GM23248 (cell line): Measurements from ENCODE around the gene BACE2. TPM values are rescaled to one million over a fixed set of nuclear protein-coding genes. Genes with fewer than 3 reads are reported as not detected.
"Not testable (repeated sequence)": the region's sequence is repeated elsewhere in the genome, so short reads cannot be mapped to it uniquely, and the experiment has no call there.

ENCODE experiments used
- DNase-seq: peaks from one replicate; pipeline ENCODE4 v3.0.0-alpha.2; 2015
- H2AFZ ChIP-seq: fragments of 200-600 bp; sonication (generic); 2 replicates; pipeline ENCODE4 v1.6.1; 2016; ENCODE audit warnings: antibody characterized with exemption
- H3F3A ChIP-seq: fragments of 200-600 bp; sonication (generic); 2 replicates; pipeline ENCODE4 v1.6.1; 2016; ENCODE audit warnings: mild to moderate bottlenecking, antibody characterized with exemption, mixed run types; ENCODE audit not compliant: insufficient read depth
- H3K27ac ChIP-seq: fragments of 200-600 bp; sonication (generic); 2 replicates; pipeline ENCODE4 v1.5.1; 2016; ENCODE audit warnings: mild to moderate bottlenecking
- H3K27me3 ChIP-seq: fragments of 200-600 bp; sonication (generic); replicated peaks from 2 replicates; pipeline ENCODE4 v1.6.1; 2016; ENCODE audit warnings: mild to moderate bottlenecking; ENCODE audit not compliant: insufficient read depth
- H3K36me3 ChIP-seq: fragments of 200-600 bp; sonication (generic); 2 replicates; pipeline ENCODE4 v1.6.1; 2016; ENCODE audit warnings: low read depth, mild to moderate bottlenecking
- H3K4me1 ChIP-seq: fragments of 200-600 bp; sonication (generic); 2 replicates; pipeline ENCODE4 v1.6.1; 2016; ENCODE audit warnings: mild to moderate bottlenecking; ENCODE audit not compliant: insufficient read depth
- H3K4me2 ChIP-seq: fragments of 200-600 bp; sonication (generic); one replicate; pipeline ENCODE4 v1.6.1; 2016; ENCODE audit warnings: mild to moderate bottlenecking; ENCODE audit not compliant: unreplicated experiment
- H3K4me3 ChIP-seq: fragments of 200-600 bp; sonication (generic); 2 replicates; pipeline ENCODE4 v1.5.1; 2016; ENCODE audit warnings: mild to moderate bottlenecking
- H3K79me2 ChIP-seq: fragments of 200-600 bp; sonication (generic); 2 replicates; pipeline ENCODE4 v1.6.1; 2016; ENCODE audit warnings: mild to moderate bottlenecking; ENCODE audit not compliant: insufficient read depth
- H3K9ac ChIP-seq: fragments of 200-600 bp; sonication (generic); 2 replicates; pipeline ENCODE4 v1.6.1; 2016; ENCODE audit warnings: mild to moderate bottlenecking
- H3K9me2 ChIP-seq: fragments of 200-600 bp; sonication (generic); 2 replicates; pipeline ENCODE4 v1.6.1; 2016; ENCODE audit warnings: mixed run types, mild to moderate bottlenecking, moderate library complexity; ENCODE audit not compliant: insufficient read depth
- H3K9me3 ChIP-seq: fragments of 200-600 bp; sonication (generic); one replicate; pipeline ENCODE4 v1.6.1; 2017; ENCODE audit warnings: low read depth
- H4K20me1 ChIP-seq: fragments of 200-600 bp; sonication (generic); 2 replicates; pipeline ENCODE4 v1.6.0; 2016; ENCODE audit not compliant: insufficient read depth
- EZH2 ChIP-seq: fragments of 200-600 bp; sonication (generic); IDR thresholded peaks from 2 replicates; pipeline ENCODE4 v1.6.1; 2018; ENCODE audit warnings: antibody characterized with exemption, mild to moderate bottlenecking; ENCODE audit not compliant: insufficient read depth, poor library complexity, severe bottlenecking
- EZH2phosphoT487 ChIP-seq: fragments of 200-600 bp; sonication (generic); IDR thresholded peaks from 2 replicates; pipeline ENCODE4 v1.6.1; 2018; ENCODE audit warnings: antibody characterized with exemption, moderate library complexity, mild to moderate bottlenecking, low read depth; ENCODE audit not compliant: insufficient read depth
- WGBS, 2 experiments: methylation state at CpG; one replicate each; pipeline ENCODE4 v1.1.6; 2015 to 2017; ENCODE audit warnings: low lambda C conversion rate in 2 of 2, low coverage in 1 of 2; ENCODE audit errors: missing lambda C conversion rate in 2 of 2; 5-methylcytosine and 5-hydroxymethylcytosine counted together
- in situ Hi-C: fragments of 300-500 bp; cut with MboI; formaldehyde crosslinking; loops from 2 replicates; pipeline ENCODE4 v1.15.0; 2020
- polyA plus RNA-seq: library from polyadenylated mRNA; unstranded; fragments of >200 nt; fragmentation: Nextera tagmentation; extraction: Ambion mirVana; gene quantifications from 2 replicates; pipeline ENCODE4 v1.2.1, GENCODE V29; 2016
- total RNA-seq: library from RNA; depleted of rRNA; stranded (reverse); fragments of >200 nt; shearing (Covaris generic); gene quantifications from 2 replicates; pipeline ENCODE4 v1.2.3, GENCODE V29; 2014

The BACE2 gene
- total and polyA plus RNA-seq, 2 experiments from 2014 or later, result 69.5 to 97.8 TPM

DNA sequence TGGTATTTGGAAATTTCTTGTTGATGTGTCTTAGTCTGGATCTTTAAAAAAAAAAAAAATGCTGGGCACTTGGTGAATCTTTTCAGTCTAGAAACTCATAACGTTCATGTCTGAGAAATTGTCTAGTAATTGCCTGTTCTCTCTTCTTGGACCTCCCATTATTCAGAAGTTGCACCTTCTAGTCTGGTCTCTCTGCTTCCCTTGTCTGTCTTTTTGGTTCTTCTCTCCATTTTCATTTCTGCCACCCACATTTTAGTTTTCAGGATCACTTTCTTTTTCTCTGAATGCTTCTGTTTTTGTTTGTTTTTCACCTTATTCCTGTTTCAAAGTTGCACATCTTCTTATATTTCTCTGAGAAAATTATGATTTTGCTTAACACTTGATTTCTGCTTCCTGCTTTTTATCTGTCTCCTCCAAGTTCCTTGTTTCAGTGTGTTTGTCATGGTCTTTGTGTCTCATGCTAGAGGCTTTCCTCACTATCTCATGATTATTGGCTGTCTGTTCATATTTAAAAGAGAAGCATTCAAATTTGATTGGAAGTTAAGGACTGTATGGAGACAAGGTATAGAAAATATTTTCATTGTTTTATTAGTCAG lies 21.3 kb downstream of the BACE2 start:
- Histone ChIP-seq H3K36me3 (no peaks in the 10 kb centered on the region), H3K27me3 (no peaks in the 10 kb centered on the region), H3K4me3 (no peak overlapping the region), H3K9me2 (no peaks in the 10 kb centered on the region), H3K9me3 (no peaks in the 10 kb centered on the region), H3K4me2 (no peak overlapping the region), H3K27ac (no peak overlapping the region), H3K79me2 (peaks cover 14% of the 10 kb centered on the region), H2AFZ (no peak overlapping the region), H4K20me1 (peaks cover 4% of the 10 kb centered on the region; the same call in 1 of the 2 replicates), H3F3A (0 out of 2 replicates have a peak, but pooled peaks cover 4% of the 10 kb centered on the region), H3K9ac (no peak overlapping the region), H3K4me1 (no peaks in the 10 kb centered on the region)
- in situ Hi-C loops, result no loop called here
- WGBS, 2 experiments, result 91 to 96% methylated on average over 1 of the region's 1 CpG
- TF ChIP-seq EZH2 (no peak), EZH2phosphoT487 (no peak)
- no peak for DNase-seq

- H3K79me2 ChIP-seq, H3K9me3 ChIP-seq, H3K27ac ChIP-seq, H3K36me3 ChIP-seq, H3K9ac ChIP-seq, DNase-seq, in situ Hi-C loops, H4K20me1 ChIP-seq, H2AFZ ChIP-seq, H3K4me3 ChIP-seq, H3K27me3 ChIP-seq, H3K9me2 ChIP-seq, H3K4me2 ChIP-seq, H3K4me1 ChIP-seq, H3F3A ChIP-seq: not testable (repeated sequence)
- 87 to 95% methylated on average over 4 of the region's 4 CpGs for WGBS, 2 experiments
Observed at GRCh38 chr21:41192552-41192951, 24.6 kb downstream of the BACE2 start.

GRCh38 chr21:41195311-41195710 lies 27.4 kb downstream of the BACE2 start:
- TF ChIP-seq EZH2 (no peak), EZH2phosphoT487 (no peak)
- Histone ChIP-seq H3K9me2 (no peaks in the 10 kb centered on the region), H3F3A (no peaks in the 10 kb centered on the region), H2AFZ (no peak overlapping the region), H4K20me1 (no peaks in the 10 kb centered on the region; the same call in 1 of the 2 replicates), H3K9me3 (no peaks in the 10 kb centered on the region), H3K27ac (no peak overlapping the region), H3K79me2 (peaks cover 11% of the 10 kb centered on the region; the same call in 1 of the 2 replicates), H3K4me3 (no peak overlapping the region), H3K27me3 (no peaks in the 10 kb centered on the region), H3K9ac (no peak overlapping the region), H3K36me3 (no peaks in the 10 kb centered on the region), H3K4me1 (no peaks in the 10 kb centered on the region), H3K4me2 (no peak overlapping the region)
- DNase-seq, result no peak
- 95 to 96% methylated on average over 5 of the region's 5 CpGs for WGBS, 2 experiments
- in situ Hi-C loops, result no loop called here

DNA sequence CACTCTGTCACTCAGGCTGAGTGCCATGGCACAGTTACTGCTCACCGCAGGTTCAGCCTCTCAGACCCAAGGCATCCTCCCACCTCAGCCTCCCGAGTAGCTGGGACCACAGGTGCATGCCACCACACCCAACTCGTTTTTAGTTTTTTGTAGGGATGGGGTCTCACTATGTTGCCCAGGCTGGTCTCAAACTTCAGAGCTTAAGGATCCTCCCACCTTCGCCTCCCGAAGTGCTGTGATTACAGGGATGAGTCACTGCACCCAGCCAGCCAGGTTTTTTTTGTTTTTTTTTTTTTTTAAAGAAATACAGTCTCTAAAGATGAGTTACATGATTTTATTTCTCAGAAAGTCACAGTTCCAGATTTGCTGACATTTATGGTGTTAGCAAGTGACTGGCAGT lies 29.0 kb downstream of the BACE2 start:
- Histone ChIP-seq H3K4me1 (no peaks in the 10 kb centered on the region), H3K4me2 (no peak overlapping the region), H2AFZ (no peak overlapping the region), H3K9me2 (no peaks in the 10 kb centered on the region), H3K27ac (no peak overlapping the region), H3F3A (no peaks in the 10 kb centered on the region), H3K4me3 (no peak overlapping the region), H3K9me3 (no peaks in the 10 kb centered on the region), H3K9ac (no peak overlapping the region), H3K27me3 (no peaks in the 10 kb centered on the region), H3K36me3 (no peaks in the 10 kb centered on the region), H4K20me1 (no peaks in the 10 kb centered on the region; the same call in 1 of the 2 replicates), H3K79me2 (peaks cover 13% of the 10 kb centered on the region; the same call in 1 of the 2 replicates)
- in situ Hi-C loops, result no loop called here
- DNase-seq, result peak; percentile 55
- WGBS, 2 experiments, result 50% methylated on average over 5 of the region's 5 CpGs
- no peak for TF ChIP-seq EZH2phosphoT487
- no peak for TF ChIP-seq EZH2

DNA sequence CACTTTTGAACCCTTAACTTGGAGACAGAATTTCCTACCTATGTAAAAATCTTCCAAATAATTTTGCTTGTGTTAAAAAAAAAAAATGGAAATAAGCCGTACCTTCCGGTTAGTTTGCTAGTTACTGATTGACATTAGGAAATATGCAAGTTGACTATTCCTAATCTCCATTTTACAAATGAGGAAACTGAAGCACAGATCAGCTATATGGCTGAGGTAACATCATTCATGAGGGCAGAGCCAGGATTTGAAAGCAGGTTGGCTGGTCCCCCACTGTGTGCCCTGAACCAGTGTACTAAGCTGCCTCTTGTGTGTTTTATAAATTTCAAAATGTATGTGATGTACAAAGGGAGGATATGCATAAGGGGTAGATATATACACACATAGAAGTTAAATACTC lies 29.6 kb downstream of the BACE2 start:
- no peaks in the 10 kb centered on the region for H3K9me2 ChIP-seq
- no peaks in the 10 kb centered on the region for H3K27me3 ChIP-seq
- no peak for DNase-seq
- no peak overlapping the region for H3K4me2 ChIP-seq
- H3K36me3 ChIP-seq, result no peaks in the 10 kb centered on the region
- 96 to 98% methylated on average over 2 of the region's 2 CpGs for WGBS, 2 experiments
- TF ChIP-seq EZH2 (no peak), EZH2phosphoT487 (no peak)
- H3K4me1 ChIP-seq, result no peaks in the 10 kb centered on the region
- H3K9ac ChIP-seq, result no peak overlapping the region
- in situ Hi-C loops, result no loop called here
- no peaks in the 10 kb centered on the region for H3K9me3 ChIP-seq
- H4K20me1 ChIP-seq, result no peaks in the 10 kb centered on the region; the same call in 1 of the 2 replicates
- no peak overlapping the region for H2AFZ ChIP-seq
- no peak overlapping the region for H3K4me3 ChIP-seq
- no peaks in the 10 kb centered on the region for H3F3A ChIP-seq
- no peak overlapping the region for H3K27ac ChIP-seq
- peaks cover 18% of the 10 kb centered on the region; the same call in 1 of the 2 replicates for H3K79me2 ChIP-seq

DNA sequence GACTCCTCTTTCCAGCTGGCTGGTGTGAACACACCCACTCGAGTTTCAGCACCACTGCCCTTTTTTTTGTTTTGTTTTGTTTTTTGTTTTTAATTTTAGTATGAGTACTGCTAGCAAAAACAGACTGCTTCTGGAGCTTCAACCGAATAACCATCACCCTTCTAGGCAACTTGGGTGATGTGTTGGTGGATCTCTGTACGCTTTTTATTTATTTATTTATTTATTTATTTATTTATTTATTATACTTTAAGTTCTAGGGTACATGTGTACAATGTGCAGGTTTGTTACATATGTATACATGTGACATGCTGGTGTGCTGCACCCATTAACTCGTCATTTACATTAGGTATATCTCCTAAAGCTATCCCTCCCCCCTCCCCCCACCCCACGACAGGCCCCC lies 30.7 kb downstream of the BACE2 start:
- WGBS, 2 experiments, result 55 to 62% methylated on average over 3 to 5 of the region's 5 CpGs
- DNase-seq, H3K4me2 ChIP-seq, H3F3A ChIP-seq, in situ Hi-C loops, H2AFZ ChIP-seq, H3K9me3 ChIP-seq, H3K4me3 ChIP-seq, H4K20me1 ChIP-seq, H3K27ac ChIP-seq, H3K36me3 ChIP-seq, H3K4me1 ChIP-seq, H3K27me3 ChIP-seq, H3K9me2 ChIP-seq, H3K9ac ChIP-seq: not testable (repeated sequence)
- peaks cover 21% of the 10 kb centered on the region; the same call in 1 of the 2 replicates for H3K79me2 ChIP-seq
